ENCODE results near the gene CDS1.
"Not testable (repeated sequence)": the region's sequence is repeated elsewhere in the genome, so short reads cannot be mapped to it uniquely, and the experiment has no call there.

CDS1 gene

DNA sequence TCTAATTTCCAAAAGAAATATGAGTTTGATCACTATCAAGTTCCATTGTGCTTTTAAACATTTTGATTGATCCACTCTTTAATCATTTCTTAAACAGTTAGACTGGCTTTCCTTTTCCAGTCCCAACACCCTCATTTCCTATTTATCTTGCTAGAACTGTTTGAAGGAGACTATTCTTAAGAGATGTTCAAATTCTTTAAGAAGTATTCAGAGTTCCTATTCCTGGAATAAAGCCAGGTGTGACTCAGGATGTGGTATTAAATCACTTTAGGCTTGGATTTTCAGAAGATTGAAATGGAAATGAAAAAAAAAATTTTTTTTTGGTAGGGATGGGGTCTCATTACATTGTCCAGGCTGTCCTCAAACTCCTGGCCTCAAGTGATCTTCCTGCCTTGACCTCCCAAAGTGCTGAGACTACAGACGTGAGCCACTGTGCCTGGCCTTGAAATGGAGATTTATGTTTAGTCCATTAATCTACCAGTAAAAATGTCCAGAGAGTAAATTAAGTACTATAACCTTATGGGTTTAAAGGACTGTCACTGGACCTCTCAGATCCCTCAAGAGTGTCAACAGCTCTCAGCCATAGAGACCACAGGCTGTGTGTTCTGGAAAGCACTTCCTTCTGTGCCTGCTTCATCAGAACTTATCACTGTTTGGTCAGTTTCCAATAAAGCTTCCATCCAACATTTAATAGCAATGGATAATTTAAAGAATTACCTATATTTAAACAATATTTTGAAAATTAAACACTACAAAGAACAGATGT lies 90.7 kb downstream of the CDS1 start:
- no peak for DNase-seq (ENCODE audit: low read depth in 2 of 2)

DNA sequence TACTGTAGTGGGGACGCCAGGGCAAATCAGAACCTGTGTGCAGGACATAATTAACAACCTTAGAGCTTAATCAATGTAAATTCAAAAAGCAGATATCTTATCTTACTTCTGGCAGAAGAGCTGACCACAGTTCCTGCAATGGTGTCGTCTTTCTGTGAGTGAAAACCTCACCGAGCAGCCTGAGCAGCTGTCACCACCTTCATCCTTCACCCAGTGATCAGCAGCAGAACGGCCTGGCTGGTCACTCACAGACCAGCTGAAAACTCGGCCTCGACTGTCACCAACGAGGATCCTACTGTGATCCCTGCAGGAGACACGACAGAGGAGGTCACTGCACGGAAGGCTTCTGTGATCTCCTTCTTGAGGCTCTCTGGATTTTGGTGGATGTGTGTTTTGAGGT lies 94.2 kb downstream of the CDS1 start:
- DNase-seq (ENCODE audit: low read depth in 2 of 2) = no peak

DNA sequence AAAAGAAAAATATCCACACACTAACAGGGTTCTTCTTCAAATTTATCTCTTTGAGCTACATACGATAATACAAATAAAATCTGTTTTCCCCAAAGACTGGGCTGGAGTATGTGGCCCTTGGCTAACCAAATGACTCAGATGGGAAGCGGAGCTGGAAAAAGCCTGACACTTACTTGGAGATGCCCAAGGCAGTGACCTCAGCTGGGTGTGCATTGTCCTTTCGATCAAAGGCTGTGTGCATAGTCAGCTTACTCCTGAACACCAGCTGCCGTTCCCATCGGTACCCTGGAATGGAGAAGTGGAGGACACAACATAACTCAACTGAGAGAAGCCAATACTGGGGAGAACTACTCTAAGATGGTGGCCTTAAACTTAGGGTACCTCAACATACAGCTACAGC lies 95.1 kb downstream of the CDS1 start:
- no peak for DNase-seq (ENCODE audit: low read depth in 2 of 2)

DNA sequence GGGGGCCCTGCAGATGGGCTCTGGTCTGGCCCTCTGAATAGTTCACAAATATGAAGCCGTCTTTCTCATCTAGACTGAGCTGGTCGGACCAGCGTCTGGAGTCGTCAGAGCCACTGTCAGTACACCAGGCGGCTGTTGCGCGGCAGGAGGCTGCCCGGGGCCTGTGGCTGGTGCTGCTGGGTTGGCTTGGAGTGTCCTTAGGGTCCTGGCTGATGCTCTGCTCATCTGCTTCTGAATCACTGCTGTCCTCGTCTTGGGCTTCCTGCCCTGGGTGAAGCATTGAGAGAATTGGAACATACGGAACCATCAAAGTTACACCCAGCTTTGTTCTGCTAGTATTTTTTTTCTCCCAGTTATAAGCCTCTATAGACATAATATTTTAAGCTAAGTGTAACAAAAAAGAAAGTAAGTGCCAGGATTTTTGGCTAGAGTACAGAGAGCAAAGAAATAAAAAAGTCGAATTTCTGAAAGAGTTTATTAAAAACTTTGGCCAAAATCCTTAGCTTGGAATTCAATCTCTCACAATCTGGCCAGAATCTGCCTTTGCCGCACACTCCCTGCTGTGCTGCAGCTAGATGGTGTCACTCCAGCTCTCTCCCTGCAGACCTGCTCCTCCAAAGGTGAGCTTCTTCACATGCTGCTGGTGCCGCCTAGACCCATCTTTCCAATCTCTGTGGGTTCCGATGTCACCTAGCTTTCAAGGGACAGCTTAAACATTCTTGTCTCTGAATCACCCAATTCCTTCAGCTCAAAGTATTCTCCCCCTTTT lies 96.2 kb downstream of the CDS1 start:
- DNase-seq (ENCODE audit: low read depth in 2 of 2) = no peak

DNA sequence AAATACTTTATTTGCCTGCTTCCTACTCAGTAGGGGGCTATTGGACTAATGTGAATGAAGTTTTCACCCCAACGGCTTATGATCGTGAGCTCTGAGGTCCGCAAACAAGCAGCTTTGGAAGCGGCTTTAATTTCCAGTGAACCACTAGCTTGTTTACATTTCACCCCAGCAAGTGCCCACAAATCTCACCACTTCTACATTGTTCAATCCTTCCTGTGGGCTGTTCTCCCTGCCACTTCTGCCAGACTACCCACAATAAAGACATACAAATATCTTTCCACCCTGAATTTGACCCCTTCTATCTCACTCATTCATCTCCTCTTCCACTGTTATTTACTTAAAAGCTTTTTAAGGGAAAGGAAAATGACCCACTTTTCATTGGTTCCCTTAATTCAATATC lies 98.0 kb downstream of the CDS1 start:
- no peak for DNase-seq (ENCODE audit: low read depth in 2 of 2)

DNA sequence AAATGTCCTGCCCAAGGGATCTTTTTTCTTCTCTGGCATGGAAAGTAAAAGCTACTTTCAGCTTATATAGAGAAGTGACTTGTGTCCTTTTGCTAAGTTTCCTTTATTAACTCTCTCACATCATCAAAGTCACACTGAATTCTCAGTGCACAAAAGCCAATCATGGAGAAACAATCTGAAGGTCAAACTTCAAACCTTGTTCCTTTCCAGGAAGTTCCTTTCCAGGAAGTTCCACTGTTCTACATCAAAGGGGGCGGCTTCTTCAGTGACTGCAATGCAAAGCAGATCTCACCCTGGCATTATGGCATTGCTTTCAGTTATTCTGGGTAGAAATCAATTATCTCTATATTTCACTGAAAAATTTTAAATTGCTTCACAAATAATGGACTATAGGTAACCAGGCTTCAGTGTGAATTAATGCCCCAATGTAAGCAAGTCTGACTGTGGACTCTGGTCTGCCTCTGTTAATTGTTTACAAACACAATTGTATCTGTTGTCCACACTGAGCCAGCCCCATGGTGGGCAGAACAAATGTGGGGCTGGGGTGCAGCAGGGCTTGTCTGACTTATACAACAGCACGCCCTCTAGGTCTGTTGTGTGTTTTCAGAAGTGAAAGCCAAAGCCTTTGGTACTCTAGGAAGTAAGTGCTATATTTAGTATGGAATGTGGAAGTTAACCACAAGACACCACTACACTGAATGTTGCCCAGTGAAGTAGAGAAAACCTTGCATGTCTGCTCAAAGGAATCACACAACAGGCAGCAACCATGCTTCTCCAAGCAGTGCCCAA lies 98.8 kb downstream of the CDS1 start:
- no peak for DNase-seq (ENCODE audit: low read depth in 2 of 2)

DNA sequence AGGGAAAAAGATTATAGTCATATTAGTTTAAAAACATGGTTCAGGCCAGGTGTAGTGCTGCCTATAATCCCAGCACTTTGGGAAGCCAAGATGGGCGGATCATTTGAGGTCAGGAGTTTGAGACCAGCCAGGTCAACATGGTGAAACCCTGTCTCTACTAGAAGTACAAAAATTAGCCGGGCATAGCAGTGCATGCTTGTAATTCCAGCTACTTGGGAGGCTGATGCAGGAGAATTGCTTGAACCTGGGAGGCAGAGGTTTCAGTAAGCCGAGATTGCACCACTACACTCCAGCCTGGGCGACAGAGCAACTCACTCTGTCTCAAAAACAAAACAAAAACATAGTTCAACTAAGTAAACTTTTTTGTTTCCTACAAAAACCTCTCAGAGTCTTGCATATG lies 99.7 kb downstream of the CDS1 start:
- not testable (repeated sequence) for DNase-seq (ENCODE audit: low read depth in 2 of 2)

DNA sequence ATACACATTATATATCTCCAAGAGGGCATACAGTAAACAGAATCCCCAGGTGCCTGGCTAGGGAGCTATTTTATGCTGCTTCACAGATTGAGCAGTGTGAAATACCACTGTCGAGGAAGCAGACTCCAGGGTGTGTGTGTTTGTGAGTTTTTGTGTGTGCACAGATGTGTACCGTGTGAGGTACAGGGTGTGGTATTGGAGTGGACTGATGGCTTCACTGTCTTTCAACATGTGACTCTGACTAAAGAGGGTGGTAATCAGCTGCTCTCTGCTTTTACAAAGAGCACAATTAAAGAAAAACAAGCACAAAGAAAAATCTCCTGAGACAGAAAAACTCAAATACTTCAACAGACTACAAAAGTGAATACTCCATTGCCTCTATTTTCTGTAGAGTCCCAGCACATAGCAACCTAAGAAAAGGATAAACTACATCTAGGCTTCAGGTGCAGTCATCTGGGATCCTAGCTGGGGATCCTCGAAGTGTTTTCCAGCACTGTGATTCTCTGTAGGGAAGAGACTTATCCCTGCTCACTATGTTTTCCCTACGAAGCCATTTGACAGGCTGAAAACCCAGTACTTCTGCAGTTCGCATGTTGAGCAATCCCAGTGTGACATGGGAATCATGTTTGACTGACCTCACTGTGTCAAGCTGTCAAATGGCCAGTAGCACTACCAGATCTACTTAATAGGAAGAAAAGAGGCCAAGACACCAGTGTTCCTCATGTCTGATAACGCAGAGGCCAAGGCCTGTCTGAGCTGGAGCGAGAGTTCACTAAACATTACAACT lies 100.3 kb downstream of the CDS1 start:
- DNase-seq (ENCODE audit: low read depth in 2 of 2) = no peak

DNA sequence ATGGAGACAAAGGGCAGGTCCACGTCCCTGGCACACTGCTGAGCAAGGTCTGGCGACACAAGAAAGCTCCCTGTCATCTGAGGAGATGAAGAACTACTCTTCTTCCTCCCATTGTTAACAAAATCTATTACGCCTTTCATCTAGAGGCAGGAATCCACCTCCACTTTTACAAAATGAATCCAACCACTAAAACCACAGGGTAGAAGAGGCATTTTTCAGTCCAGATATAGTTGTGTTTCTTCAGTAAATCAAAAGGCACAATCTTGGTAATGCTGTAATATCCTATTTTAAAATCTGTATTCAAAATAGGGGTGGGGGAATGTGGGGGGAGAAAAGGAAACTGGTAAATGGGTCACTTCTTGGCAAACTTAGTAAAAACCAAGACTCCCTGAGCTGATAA lies 101.4 kb downstream of the CDS1 start:
- no peak for DNase-seq (ENCODE audit: low read depth in 2 of 2)

DNA sequence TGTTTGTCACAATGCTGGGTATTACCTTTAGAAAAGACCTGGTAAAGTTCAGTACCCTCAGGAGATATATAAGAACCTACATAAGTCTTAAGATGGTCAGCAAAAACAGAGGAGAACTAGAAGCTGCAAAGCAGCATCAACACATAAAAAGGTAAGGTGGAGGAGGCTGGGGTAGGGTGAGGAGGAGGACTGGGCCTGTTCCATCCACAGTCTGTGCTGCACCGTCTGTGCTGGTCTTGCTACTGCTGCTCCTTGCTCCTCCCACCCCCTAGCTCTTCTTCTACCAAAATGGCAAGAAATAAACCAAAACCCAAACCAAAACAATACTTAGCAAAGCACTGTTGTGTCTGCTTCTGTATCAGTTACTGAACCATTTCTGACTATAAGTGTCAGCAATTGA lies 102.2 kb downstream of the CDS1 start:
- DNase-seq (ENCODE audit: low read depth in 2 of 2) = no peak

DNA sequence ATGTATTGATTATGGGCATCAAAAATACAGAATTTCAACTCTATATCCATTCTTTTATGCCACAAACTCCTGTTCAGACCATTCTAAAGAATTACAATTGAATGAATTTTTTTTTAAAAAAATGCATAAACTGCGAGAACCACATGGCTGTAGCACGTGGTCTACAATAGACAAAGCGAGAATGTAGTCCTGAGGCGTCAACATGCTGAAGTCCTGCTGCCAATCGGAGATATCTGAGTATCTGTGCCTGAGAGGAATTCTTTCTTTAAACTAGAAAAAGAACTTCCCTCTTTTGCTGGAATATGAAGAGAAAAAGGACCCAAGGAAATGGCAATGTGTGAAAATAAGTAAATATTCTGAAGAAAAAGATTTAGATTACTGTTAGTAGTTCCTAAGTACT lies 105.7 kb downstream of the CDS1 start:
- no peak for DNase-seq (ENCODE audit: low read depth in 2 of 2)

DNA sequence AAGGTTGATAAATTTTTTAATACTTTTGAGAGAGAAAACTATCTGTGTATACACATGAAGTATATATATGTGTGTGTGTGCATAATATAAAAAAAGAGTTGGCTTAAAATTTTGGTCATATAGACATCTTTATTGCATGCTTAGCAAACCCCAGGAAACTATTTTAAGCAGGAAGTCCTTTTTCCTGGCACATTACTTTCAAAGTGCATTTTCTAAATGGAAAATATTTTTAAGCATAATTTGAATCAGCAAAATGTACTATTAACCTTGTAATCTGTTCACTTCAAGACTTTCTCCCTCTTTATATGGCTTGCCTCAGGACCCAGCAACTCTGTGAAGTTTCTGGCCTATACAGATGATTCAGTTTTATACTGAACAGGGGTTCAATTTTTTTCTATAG lies 106.3 kb downstream of the CDS1 start:
- DNase-seq (ENCODE audit: low read depth in 2 of 2) = no peak

DNA sequence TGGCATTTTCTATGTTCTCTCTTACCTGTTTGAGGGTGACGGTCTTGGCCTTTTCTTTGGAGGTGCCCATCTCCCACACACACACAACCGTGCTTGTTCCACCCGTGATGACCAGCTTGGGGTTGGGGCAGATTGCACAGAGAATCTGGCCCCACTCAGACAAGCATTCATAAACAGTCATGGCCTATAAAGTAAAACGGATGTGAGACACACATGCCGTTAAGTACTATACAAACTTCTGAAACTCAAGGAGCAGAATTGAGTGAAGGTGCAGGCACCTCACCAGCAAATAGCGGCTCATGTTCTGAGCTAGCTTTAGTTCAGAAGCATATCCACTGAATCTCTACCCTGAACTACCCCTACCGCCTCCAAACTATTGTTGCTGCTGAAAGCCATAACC lies 107.6 kb downstream of the CDS1 start:
- DNase-seq (ENCODE audit: low read depth in 2 of 2) = no peak

DNA sequence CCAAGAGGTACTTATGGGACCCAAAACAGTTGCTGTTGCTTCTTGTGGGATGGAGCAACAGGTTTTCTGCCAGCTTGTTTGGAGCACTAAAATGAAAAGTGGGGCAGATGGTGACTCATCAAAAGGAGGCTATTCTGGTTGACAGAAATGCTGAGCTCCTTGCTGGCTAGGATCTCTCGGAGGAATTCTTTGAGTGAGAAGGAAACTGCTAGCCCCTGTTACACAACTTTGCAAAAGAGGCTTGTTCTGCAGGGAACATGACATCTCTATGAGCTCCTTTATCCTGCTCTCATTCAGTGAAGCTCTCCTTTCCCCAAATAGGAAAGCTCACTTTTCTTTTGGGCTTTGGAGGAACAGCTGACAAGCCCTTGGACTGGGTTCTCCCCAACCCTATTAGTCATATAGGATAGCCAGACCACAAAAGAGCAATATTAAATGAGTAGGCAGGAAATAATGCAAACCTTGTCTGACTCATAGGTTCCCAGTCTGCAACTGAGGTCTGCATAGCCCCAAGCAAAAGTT lies 108.3 kb downstream of the CDS1 start:
- DNase-seq (ENCODE audit: low read depth in 2 of 2) = no peak

DNA sequence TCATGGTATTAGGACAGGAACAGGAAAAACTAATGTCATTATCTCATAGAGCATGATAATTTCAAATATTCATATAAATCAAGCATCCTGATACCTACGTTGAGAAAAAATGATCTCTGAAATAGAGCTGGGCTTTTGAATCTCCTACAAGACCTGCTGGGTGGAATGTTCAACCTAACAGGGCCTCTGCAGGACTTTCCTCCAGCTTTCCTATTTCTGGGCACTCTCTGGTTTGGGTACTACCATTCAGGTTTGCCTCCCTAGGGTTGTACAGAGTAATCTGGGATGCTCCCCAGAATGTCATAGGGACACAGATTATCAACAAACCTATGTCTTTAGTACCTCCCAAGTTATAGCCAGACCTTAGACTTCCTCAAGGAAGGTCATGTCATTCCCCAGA lies 108.9 kb downstream of the CDS1 start:
- DNase-seq (ENCODE audit: low read depth in 2 of 2) = no peak

DNA sequence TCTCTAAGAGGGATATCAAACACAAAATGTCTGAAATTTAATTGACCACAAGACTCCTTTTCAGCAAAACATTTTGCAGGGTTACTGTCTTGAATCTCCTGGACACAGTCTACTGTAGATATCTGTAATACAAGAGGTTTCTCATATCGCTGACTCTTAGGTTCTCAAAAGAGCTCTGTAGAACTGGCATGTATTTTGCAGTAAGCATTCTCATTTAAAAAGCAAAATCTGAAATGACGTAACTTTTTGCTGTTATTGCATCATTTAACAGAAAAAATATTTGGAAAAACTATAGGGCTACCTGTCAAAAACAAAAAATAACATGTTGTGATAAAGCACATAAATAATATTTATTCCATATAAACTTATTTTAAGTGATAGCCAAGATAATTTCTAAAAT lies 114.2 kb downstream of the CDS1 start:
- no peak for DNase-seq (ENCODE audit: low read depth in 2 of 2)

DNA sequence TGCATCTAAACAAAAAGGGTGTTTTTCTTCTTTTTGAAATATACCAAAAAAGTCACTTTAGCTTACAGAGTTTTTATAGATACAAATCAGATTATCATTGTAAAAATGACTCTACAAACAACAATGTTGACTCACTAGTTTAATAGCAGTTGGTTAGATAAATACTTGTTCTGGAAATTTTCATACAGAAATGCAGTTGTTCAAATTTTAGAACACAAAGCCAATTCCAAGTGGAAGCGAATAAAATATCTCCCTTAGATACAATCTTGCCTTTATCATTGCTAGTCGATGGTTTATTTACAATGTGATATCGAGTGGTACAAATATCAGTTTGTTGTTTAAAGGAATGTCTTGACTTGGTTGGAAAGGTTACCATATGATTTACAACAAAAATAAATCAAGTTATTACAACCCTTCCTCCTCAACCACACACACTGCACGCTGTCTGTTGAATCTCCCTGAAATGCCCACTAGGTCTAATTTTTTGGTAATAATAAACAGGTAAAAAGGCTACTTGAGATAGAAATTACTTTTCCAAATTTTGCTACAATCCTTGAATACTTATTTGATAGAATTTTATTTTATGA lies 114.8 kb downstream of the CDS1 start:
- no peak for DNase-seq (ENCODE audit: low read depth in 2 of 2)

DNA sequence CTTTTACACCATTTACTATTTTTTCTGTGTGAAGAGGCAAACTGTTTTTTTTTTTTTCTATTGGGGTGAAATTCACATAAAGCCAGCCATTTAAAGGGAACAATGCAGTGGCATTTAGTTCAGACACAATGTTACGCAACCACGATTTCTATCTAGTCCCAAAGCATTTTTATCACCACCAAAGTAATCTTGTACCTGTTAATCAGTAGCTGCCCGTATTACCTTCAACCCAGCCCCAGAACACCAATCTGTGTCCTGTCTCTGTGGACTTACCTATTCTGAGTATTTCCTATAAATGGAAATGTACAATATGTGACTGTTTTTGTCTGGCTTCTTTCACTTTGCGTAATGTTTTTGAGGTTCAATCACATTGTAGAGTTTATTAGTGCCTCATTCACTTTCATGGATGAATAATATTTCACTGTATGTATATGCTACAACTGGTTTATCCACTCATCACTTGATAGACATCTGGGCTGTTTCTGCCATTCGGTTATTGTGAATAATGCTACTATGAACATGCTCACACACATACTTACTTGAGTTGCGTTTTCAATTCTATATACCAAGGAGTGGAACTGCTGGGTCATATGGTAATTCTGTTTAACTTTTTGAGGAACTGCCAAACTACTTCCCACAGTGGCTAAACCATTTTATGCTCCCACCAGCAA lies 116.2 kb downstream of the CDS1 start:
- no peak for DNase-seq (ENCODE audit: low read depth in 2 of 2)
